Measurements from ENCODE around the gene SAMMSON. TPM values are rescaled to one million over a fixed set of nuclear protein-coding genes. Genes with fewer than 3 reads are reported as not detected.

The SAMMSON gene
- polyA plus RNA-seq, 3 donors, result not detected

DNA sequence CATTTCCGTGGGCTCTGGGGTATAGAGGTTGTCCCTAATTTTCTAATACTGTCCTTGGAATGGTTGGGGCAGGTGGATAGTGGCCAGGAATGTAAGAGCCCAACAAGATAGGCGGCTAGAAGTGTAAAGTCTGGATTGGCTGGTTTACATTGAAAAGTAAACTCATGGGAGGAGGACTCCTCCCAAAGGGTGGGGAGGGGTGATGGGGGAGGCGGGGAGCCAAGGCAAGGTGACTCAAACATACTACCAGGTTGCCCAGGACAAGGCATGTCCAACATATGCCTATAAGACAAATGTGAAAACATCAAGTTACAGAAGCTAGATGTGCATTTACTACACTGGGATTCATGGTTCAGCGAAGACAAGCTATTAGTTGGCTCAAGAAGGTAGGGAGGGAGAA, 14.3 kb upstream of the SAMMSON start:
- H3K4me1 ChIP-seq (ENCODE audit: control insufficient read depth in 1 of 2, insufficient read depth in 2 of 2, low read length in 2 of 2), result peaks cover 14 to 19% of the 10 kb centered on the region in 2 donors
- no peak for DNase-seq
- Mint-ChIP-seq H3K4me1 (peaks cover 22% of the 10 kb centered on the region), H3K9me3 (peaks cover 0 to 10% (median 3%) of the 10 kb centered on the region in 7 donors), H3K4me3 (no peak overlapping the region), H3K36me3 (no peaks in the 10 kb centered on the region), H3K27me3 (ENCODE audit: low read depth in 3 of 3) (peaks cover 0 to 2% (median 0%) of the 10 kb centered on the region in 3 donors), H3K27ac (no peak overlapping the region)
- H3K79me2 ChIP-seq (ENCODE audit: insufficient read depth, low read length), result no peaks in the 10 kb centered on the region
- no peaks in the 10 kb centered on the region for H3K27me3 ChIP-seq (ENCODE audit: control insufficient read depth in 2 of 2, insufficient read depth in 2 of 2, low read length in 2 of 2)
- no peak overlapping the region for H2AFZ ChIP-seq (ENCODE audit: insufficient read depth, low read depth, low read length, poor library complexity, severe bottlenecking)
- no peak overlapping the region for H3K4me3 ChIP-seq (replicated peaks in 1 of 3; ENCODE audit: low read depth in 2 of 3, low read length in 3 of 3)
- no peak overlapping the region for H3K27ac ChIP-seq (ENCODE audit: low read depth in 1 of 2, low read length in 2 of 2)
- TF ChIP-seq, protein P1, sequence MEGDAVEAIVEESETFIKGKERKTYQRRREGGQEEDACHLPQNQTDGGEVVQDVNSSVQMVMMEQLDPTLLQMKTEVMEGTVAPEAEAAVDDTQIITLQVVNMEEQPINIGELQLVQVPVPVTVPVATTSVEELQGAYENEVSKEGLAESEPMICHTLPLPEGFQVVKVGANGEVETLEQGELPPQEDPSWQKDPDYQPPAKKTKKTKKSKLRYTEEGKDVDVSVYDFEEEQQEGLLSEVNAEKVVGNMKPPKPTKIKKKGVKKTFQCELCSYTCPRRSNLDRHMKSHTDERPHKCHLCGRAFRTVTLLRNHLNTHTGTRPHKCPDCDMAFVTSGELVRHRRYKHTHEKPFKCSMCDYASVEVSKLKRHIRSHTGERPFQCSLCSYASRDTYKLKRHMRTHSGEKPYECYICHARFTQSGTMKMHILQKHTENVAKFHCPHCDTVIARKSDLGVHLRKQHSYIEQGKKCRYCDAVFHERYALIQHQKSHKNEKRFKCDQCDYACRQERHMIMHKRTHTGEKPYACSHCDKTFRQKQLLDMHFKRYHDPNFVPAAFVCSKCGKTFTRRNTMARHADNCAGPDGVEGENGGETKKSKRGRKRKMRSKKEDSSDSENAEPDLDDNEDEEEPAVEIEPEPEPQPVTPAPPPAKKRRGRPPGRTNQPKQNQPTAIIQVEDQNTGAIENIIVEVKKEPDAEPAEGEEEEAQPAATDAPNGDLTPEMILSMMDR (IDR thresholded peaks at IDR 0.05), result no peak
- no peaks in the 10 kb centered on the region for H3K9me3 ChIP-seq (replicated peaks in 1 of 2; ENCODE audit: control insufficient read depth in 1 of 2, insufficient read depth in 1 of 2, low read length in 2 of 2)
- intact Hi-C loops (cut with micrococcal nuclease), result no loop called here
- H3K4me2 ChIP-seq (replicated peaks; ENCODE audit: extremely low read depth, low read length, poor library complexity, severe bottlenecking), result no peak overlapping the region
- H4K20me1 ChIP-seq (ENCODE audit: insufficient read depth, low read length), result no peaks in the 10 kb centered on the region
- no peak overlapping the region for H3K9ac ChIP-seq (ENCODE audit: insufficient read depth, low read length, poor library complexity, severe bottlenecking)
- H3K36me3 ChIP-seq (replicated peaks in 1 of 2; ENCODE audit: control insufficient read depth in 1 of 2, insufficient read depth in 2 of 2, low read length in 2 of 2), result no peaks in the 10 kb centered on the region
- 89% methylated on average over 2 of the region's 4 CpGs for WGBS (ENCODE audit: insufficient coverage)

DNA sequence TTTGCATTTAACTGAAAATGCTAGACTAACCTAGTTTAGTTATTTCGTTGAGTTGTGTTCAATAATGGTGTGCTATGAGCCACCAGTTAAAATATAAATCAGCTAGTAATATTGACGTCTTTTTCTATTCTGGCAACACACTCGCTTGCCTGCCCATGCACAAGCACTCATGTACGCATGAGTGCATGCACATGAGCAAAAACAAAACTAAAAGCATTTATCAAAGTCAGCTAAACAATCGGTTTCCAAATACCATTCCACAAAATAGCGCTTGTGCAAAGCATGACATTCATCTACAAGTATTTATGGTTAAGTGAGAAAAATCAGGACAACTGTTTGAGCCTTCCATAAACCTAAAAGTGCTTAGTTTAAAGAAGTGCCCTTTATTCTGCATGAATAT, 13.1 kb upstream of the SAMMSON start:
- no peak overlapping the region for H3K27ac Mint-ChIP-seq
- Histone ChIP-seq H3K4me2 (replicated peaks; ENCODE audit: extremely low read depth, low read length, poor library complexity, severe bottlenecking) (no peak overlapping the region), H4K20me1 (ENCODE audit: insufficient read depth, low read length) (no peaks in the 10 kb centered on the region), H2AFZ (ENCODE audit: insufficient read depth, low read depth, low read length, poor library complexity, severe bottlenecking) (no peak overlapping the region), H3K36me3 (replicated peaks in 1 of 2; ENCODE audit: control insufficient read depth in 1 of 2, insufficient read depth in 2 of 2, low read length in 2 of 2) (no peaks in the 10 kb centered on the region), H3K4me1 (ENCODE audit: control insufficient read depth in 1 of 2, insufficient read depth in 2 of 2, low read length in 2 of 2) (peaks cover 14 to 19% of the 10 kb centered on the region in 2 donors), H3K79me2 (ENCODE audit: insufficient read depth, low read length) (no peaks in the 10 kb centered on the region), H3K9me3 (replicated peaks in 1 of 2; ENCODE audit: control insufficient read depth in 1 of 2, insufficient read depth in 1 of 2, low read length in 2 of 2) (no peaks in the 10 kb centered on the region), H3K27me3 (ENCODE audit: control insufficient read depth in 2 of 2, insufficient read depth in 2 of 2, low read length in 2 of 2) (no peaks in the 10 kb centered on the region), H3K27ac (ENCODE audit: low read depth in 1 of 2, low read length in 2 of 2) (no peak overlapping the region), H3K4me3 (replicated peaks in 1 of 3; ENCODE audit: low read depth in 2 of 3, low read length in 3 of 3) (no peak overlapping the region), H3K9ac (ENCODE audit: insufficient read depth, low read length, poor library complexity, severe bottlenecking) (no peak overlapping the region)
- no peak for DNase-seq
- peaks cover 0 to 4% (median 0%) of the 10 kb centered on the region in 7 donors for H3K9me3 Mint-ChIP-seq
- H3K4me3 Mint-ChIP-seq, result no peak overlapping the region
- intact Hi-C loops (cut with micrococcal nuclease), result no loop called here
- H3K27me3 Mint-ChIP-seq (ENCODE audit: low read depth in 3 of 3), result peaks cover 0 to 2% (median 0%) of the 10 kb centered on the region in 3 donors
- no CpG with 5 or more reads among the region's 6 CpGs for WGBS (ENCODE audit: insufficient coverage)
- no peaks in the 10 kb centered on the region for H3K36me3 Mint-ChIP-seq
- H3K4me1 Mint-ChIP-seq, result peaks cover 22% of the 10 kb centered on the region
- TF ChIP-seq, protein P1 (IDR thresholded peaks at IDR 0.05), result no peak
